GM12873 (cell line): Measurements from ENCODE around the gene LY6G6D.

Experiments used
- TF ChIP-seq, protein P1 (sequence below): IDR thresholded peaks from 2 replicates; pipeline ENCODE4 v1.5.1; 2012; ENCODE audit warnings: low read depth, mild to moderate bottlenecking, moderate library complexity, low read length, control low read depth; ENCODE audit not compliant: insufficient read depth; ENCODE audit errors: missing control alignments

LY6G6D gene

DNA sequence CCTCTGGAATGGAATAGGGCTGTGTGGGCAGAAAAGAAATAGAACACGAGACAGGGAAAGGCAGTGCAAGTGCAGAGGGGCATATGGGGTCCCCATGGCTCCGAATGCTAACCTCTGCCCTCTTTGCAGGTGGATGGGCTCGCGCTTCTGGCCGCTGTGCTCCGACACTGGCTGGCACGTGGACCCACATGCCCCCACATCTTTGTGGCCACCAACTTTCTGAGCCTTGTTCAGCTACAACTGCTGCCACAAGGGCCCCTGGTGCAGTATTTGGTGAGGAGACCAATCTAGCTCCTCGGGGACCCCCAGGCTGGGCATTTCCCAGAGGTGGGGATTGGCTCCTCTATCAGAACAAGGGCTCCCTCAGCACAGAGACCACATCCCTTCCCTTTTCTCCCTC lies 46.2 kb downstream of the LY6G6D start:
- TF ChIP-seq, protein P1, sequence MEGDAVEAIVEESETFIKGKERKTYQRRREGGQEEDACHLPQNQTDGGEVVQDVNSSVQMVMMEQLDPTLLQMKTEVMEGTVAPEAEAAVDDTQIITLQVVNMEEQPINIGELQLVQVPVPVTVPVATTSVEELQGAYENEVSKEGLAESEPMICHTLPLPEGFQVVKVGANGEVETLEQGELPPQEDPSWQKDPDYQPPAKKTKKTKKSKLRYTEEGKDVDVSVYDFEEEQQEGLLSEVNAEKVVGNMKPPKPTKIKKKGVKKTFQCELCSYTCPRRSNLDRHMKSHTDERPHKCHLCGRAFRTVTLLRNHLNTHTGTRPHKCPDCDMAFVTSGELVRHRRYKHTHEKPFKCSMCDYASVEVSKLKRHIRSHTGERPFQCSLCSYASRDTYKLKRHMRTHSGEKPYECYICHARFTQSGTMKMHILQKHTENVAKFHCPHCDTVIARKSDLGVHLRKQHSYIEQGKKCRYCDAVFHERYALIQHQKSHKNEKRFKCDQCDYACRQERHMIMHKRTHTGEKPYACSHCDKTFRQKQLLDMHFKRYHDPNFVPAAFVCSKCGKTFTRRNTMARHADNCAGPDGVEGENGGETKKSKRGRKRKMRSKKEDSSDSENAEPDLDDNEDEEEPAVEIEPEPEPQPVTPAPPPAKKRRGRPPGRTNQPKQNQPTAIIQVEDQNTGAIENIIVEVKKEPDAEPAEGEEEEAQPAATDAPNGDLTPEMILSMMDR = no peak

DNA sequence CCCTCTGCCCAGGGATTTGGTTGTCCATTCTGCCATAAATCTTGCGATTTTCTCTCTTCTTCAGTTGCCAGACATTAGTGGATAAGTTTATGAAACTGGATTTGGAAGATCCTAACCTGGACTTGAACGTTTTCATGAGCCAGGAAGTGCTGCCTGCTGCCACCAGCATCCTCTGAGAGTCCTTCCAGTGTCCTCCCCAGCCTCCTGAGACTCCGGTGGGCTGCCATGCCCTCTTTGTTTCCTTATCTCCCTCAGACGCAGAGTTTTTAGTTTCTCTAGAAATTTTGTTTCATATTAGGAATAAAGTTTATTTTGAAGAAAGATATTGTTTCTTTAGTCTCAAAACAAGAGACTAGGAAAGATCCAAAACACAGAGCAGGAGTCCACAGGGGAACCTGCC lies 47.2 kb downstream of the LY6G6D start, which contains the start of gene SAPCD1:
SAPCD1 (plus strand) TSS at position 301 of the 400 bp plus-strand sequence. CDS start 399 bp downstream, outside the sequence.
- TF ChIP-seq, protein P1 = no peak

DNA sequence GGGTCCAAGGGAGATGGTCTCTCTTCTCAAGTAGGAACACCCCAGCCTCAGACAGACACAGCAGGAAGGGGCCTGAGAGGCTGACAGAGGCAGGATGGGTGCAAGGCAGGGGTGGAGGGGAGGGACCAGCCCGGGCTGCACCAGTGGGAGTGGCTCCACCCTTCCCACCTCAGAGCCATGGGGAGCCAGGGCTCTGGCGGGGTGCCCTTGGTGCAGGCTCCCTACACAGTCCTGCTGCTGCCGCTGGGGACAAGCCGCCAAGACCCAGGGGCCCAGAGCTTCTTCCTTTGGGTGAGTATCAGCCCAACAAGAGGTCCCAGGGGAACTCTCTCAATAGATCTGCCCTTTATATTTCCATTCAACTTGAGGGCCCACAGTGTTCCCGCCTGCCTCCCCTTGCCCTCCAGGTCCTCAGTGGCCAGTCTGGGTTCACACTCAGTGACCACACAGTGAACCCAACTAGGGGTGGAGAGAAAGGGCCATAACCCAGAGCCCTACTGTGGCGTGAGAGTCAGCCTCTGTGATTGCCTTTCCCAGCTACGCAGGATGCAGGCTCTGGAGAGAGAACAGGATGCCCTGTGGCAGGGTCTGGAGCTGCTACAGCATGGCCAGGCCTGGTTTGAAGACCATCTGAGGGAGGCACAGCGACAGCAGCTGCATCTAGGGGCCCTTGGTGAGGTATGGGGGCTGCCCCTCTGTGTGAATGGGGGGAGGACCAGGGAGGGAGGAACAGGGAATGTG lies 47.9 kb downstream of the LY6G6D start:
- TF ChIP-seq, protein P1 = no peak

DNA sequence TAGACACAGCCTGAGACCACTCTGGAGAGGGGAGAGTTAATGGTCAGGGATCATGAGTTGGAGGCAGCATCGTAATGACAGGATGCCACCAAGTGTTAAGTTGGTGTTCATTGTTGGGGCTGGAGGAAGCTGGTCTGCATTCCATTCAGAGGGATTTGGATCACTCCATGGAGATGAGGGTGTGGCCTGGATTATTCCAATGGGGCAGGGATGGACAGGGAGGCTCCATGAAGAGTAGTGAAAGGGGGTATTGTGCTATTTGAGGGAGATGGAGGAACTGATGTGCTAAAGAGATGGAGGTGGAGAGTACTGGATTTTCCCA lies 48.4 kb downstream of the LY6G6D start:
- TF ChIP-seq, protein P1 = no peak

DNA sequence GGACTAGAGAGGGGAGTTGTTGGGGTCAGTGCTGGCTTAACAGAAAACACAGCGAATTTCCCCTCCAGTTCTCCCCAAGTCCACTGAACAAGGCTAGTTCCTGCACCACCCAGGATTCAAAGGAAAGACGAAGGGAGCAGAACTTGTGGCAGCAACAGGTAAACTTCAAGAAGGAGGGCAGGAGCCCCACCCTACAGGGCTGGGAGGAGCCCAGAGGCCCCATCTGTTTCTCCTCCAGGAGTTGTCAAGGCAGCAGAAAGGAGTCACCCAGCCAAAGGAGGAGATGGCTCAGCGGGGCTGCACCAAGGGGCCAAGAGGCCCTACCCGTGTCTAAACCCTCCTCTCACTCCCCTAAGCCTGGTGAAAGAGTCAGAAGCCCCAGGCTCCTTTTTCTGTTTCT lies 49.0 kb downstream of the LY6G6D start:
- TF ChIP-seq, protein P1 = no peak

DNA sequence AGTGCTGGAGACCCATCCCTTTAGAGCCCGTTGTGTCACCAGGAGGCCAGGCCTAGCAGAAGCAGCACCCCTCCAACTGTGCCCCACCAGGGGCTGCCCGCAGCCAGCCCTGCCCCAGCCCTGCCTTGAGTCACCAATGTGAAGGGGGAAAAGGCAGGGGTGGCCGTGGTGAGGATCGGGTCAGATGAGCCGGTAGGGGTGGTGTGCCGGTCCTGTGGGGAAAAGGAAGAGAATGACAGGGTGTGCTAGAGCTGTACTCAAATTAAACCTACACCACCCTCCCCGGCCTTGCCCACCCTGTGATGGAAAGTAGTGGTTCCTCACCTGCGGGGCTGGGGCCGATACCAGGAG lies 50.4 kb downstream of the LY6G6D start:
- TF ChIP-seq, protein P1 = no peak

DNA sequence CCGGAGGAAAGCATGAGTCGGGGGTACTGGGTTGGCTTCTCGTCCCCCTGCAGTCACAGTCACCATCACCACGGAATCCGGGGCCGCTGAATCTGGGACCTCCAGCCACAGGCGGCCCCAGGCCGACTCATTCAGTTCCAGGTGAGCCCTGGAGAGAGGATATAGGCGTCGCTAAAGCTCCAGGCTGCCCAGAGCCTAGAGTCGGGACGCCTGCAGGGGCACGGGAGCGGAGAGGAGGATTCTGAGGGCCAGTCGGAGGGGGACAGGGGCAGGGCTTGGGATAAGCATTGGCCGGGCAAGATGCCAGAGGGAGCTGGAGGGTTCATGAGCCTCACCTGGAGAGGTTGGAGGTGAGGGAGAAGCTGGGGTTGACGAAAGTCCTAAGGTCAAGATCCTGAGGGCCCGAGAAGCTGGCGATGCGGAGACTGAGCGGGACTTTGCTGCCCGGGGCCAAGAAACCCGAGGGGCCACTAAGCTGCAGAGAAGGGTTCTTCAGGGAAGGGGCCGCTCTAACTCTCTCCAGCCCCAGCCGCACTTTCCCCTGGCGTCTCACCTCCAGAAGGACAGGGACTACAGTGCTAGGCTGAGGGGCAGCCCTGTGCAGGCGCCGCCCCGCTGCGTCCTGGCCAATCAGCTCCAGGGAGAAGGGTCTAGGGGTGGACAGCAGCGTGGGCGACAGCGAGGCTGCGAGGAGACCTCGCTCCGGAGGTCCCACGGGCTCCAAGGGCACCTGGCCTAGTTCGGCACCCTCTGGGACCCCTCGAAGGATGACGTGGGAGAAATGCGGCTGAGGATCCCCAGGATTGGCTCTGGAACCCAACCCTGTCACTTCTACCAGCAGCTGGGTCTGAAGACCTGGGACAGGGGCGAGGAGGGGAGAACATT lies 51.0 kb downstream of the LY6G6D start:
- TF ChIP-seq, protein P1 = no peak
